Measurements from ENCODE around the gene CROCC2. TPM values are rescaled to one million over a fixed set of nuclear protein-coding genes. Genes with fewer than 3 reads are reported as not detected.

CROCC2 gene
- total RNA-seq, 6 donors from 2014 or later, result 0.23 to 17.8 (median 7.6) TPM

- peak within 1 kb of the TSS; percentile 83 to 89 (median 89) for H3K27ac ChIP-seq
- TF ChIP-seq POLR2AphosphoS5 (IDR thresholded peaks at IDR 0.05), result peak; percentile 49 to 72
- peak in 2 of 4 donors; percentile 36 to 73 for TF ChIP-seq POLR2A (IDR thresholded peaks at IDR 0.05)
- TF ChIP-seq, protein P1, sequence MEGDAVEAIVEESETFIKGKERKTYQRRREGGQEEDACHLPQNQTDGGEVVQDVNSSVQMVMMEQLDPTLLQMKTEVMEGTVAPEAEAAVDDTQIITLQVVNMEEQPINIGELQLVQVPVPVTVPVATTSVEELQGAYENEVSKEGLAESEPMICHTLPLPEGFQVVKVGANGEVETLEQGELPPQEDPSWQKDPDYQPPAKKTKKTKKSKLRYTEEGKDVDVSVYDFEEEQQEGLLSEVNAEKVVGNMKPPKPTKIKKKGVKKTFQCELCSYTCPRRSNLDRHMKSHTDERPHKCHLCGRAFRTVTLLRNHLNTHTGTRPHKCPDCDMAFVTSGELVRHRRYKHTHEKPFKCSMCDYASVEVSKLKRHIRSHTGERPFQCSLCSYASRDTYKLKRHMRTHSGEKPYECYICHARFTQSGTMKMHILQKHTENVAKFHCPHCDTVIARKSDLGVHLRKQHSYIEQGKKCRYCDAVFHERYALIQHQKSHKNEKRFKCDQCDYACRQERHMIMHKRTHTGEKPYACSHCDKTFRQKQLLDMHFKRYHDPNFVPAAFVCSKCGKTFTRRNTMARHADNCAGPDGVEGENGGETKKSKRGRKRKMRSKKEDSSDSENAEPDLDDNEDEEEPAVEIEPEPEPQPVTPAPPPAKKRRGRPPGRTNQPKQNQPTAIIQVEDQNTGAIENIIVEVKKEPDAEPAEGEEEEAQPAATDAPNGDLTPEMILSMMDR (IDR thresholded peaks at IDR 0.05), result peak in 1 of 6 experiments; percentile 10
- TF ChIP-seq EP300 (IDR thresholded peaks at IDR 0.05), result no peak
- peaks cover 26 to 54% (median 45%) of the 10 kb centered on the region in 4 donors for H3K4me1 ChIP-seq
- ATAC-seq (ENCODE audit: low FRiP score in 2 of 2) (peak; percentile 81 to 93), DNase-seq (peak; percentile 91 to 96)
- H3K36me3 ChIP-seq, result peaks cover 0 to 11% (median 0%) of the 10 kb centered on the region in 4 donors
- H3K9me3 ChIP-seq, result peaks cover 0 to under 1% (median 0%) of the 10 kb centered on the region in 4 donors
- 25% methylated on average over 9 of the region's 61 CpGs; no CpG with 5 or more reads in 1 of the 2 donors for WGBS, 2 donors
- peak within 1 kb of the TSS; percentile 41 to 83 (median 78) for H3K4me3 ChIP-seq
- H3K27me3 ChIP-seq, result no peaks in the 10 kb centered on the region
Observed at GRCh38 chr2:240997856-240998705, 91.9 kb downstream of the CROCC2 start, which contains the start of gene SNED1. SNED1 (plus strand) TSS chr2:240998618; CDS start chr2:240998838, 220 bp downstream.

- WGBS, 2 donors, result 0% methylated on average over 7 to 29 of the region's 51 CpGs
- H3K4me1 ChIP-seq, result peaks cover 26 to 54% (median 45%) of the 10 kb centered on the region in 4 donors
Observed at GRCh38 chr2:240998706-240998994, 92.5 kb downstream of the CROCC2 start.

DNA sequence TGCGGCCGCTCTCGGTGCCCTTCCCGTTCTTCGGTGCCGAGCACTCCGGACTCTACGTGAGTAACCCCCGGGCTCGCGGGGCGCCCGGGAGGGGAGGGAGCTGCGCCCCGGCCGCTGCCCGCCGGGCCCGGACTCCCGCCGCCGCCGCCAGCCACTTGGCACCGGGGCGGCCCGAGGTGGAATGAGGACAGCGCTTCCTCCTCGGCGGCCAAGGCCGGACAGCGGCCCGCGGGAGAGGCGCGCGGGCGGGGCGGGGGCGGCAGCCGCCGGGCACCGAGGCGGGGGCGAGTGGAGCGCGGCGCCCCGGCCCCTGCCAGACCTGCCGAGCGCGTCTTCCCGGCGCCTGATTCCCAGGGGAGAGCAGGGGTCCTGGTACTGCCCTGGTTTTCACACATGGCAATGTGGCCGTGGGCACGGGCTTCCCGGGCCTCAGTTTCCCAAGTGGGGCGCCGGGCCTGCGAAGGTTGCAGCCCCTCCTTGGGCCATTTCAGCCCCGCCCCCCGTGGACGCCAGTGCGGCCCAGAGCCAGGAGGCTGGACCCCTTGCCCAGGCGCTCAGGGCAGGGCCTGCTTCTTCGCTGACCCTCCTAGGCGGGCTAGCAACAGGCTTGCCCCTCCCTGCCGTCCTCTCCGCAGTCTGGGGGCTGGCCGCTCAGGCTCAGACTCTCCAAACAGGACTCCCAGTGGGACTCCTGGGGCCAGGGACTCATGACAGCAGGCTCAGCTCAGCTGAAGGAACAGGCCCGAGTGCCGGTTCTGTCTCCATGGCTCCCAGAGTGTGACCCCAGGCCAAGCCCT is 93.1 kb downstream of the CROCC2 start:
- H3K9me3 ChIP-seq, result peaks cover 4 to 10% (median 8%) of the 10 kb centered on the region in 4 donors
- TF ChIP-seq POLR2A (IDR thresholded peaks at IDR 0.05) (peak in 1 of 4 donors; percentile 31), POLR2AphosphoS5 (IDR thresholded peaks at IDR 0.05) (no peak)
- TF ChIP-seq, protein P1 (IDR thresholded peaks at IDR 0.05), result peak in 1 of 6 experiments; percentile 5
- 20 to 23% methylated on average over 21 to 27 of the region's 71 CpGs for WGBS, 2 donors
- H3K27ac ChIP-seq, result peak overlapping the region; percentile 78 to 89 (median 86)
- peaks cover 0 to 16% (median 0%) of the 10 kb centered on the region in 4 donors for H3K36me3 ChIP-seq
- peaks cover 26 to 54% (median 45%) of the 10 kb centered on the region in 4 donors for H3K4me1 ChIP-seq
- DNase-seq (peak; percentile 30 to 90), ATAC-seq (ENCODE audit: low FRiP score in 2 of 2) (peak in 1 of 2 donors; percentile 32)
- no peaks in the 10 kb centered on the region for H3K27me3 ChIP-seq
- H3K4me3 ChIP-seq, result peak overlapping the region; percentile 40 to 83 (median 78)

More at GRCh38 chr2:240998706-240998994, 92.5 kb downstream of the CROCC2 start:
- Histone ChIP-seq H3K36me3 (peaks cover 0 to 16% (median 0%) of the 10 kb centered on the region in 4 donors), H3K9me3 (peaks cover 0 to 5% (median 2%) of the 10 kb centered on the region in 4 donors), H3K27ac (peak overlapping the region; percentile 78 to 89 (median 86)), H3K27me3 (no peaks in the 10 kb centered on the region), H3K4me3 (peak overlapping the region; percentile 36 to 83 (median 78))
- TF ChIP-seq POLR2AphosphoS5 (IDR thresholded peaks at IDR 0.05) (no peak), POLR2A (IDR thresholded peaks at IDR 0.05) (no peak), EP300 (IDR thresholded peaks at IDR 0.05) (no peak)
- TF ChIP-seq, protein P1 (IDR thresholded peaks at IDR 0.05), result no peak
- DNase-seq (no peak), ATAC-seq (ENCODE audit: low FRiP score in 2 of 2) (no peak)

GRCh38 chr2:240999873-241000541 is 93.9 kb downstream of the CROCC2 start:
- TF ChIP-seq POLR2AphosphoS5 (IDR thresholded peaks at IDR 0.05) (no peak), EP300 (IDR thresholded peaks at IDR 0.05) (no peak), POLR2A (IDR thresholded peaks at IDR 0.05) (no peak)
- TF ChIP-seq, protein P1 (IDR thresholded peaks at IDR 0.05), result no peak
- Histone ChIP-seq H3K36me3 (peaks cover 0 to 16% (median 0%) of the 10 kb centered on the region in 4 donors), H3K4me1 (peaks cover 26 to 54% (median 45%) of the 10 kb centered on the region in 4 donors), H3K27ac (peak overlapping the region; percentile 55 to 89 (median 86)), H3K9me3 (peaks cover 4 to 17% (median 8%) of the 10 kb centered on the region in 4 donors), H3K27me3 (no peaks in the 10 kb centered on the region), H3K4me3 (peak overlapping the region in 3 of 4 donors; percentile 76 to 83 (median 81))
- DNase-seq, result peak; percentile 31 to 46
- 75 to 80% methylated on average over 15 to 19 of the region's 19 CpGs for WGBS, 2 donors
- no peak for ATAC-seq (ENCODE audit: low FRiP score in 2 of 2)
